ENCODE measurements around the gene DIAPH1.

DIAPH1 gene

DNA sequence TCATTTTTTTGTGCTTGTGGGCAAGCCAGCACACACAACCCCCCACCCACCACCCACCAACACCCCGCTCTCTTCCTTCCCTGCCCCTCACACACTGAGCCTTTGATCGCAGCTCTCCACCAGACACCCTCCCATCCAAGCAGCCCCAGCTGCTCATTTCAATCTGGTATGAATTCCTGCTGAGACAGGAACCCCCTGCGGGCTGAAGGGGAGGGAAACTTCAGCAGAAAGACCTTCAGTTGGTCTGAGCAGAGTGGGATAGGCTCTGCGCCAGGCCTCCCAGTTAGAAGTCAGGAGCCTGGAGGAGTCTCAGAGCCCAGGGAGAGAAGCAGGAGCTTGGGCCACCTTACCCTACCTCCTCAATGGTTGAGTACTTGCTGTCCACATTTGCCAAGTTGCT, 122.8 kb downstream of the DIAPH1 start:
- no peak overlapping the region for H2AFZ ChIP-seq (ENCODE audit: low read length)

DNA sequence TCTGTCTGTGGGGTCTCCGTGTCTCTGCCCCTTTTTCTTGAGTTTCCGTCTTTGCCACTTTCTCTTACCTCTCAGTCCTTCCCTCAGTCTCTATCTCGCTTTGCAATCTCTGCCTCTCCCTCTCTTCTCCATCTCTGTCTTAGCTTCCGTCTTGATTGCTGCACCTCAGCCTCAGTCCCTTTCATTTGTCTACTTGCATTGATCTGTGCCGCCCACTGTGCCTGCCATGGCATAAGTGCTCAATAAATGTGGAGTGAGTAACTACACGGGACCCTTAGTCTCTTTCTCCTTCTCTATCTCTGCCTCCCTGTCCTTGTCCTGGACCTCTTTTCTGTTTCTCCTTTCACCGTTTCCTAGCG, 123.4 kb downstream of the DIAPH1 start:
- no peak for TF ChIP-seq EZH2phosphoT487 (IDR thresholded peaks at IDR 0.05; ENCODE audit: borderline replicate concordance)
- TF ChIP-seq, protein P1, sequence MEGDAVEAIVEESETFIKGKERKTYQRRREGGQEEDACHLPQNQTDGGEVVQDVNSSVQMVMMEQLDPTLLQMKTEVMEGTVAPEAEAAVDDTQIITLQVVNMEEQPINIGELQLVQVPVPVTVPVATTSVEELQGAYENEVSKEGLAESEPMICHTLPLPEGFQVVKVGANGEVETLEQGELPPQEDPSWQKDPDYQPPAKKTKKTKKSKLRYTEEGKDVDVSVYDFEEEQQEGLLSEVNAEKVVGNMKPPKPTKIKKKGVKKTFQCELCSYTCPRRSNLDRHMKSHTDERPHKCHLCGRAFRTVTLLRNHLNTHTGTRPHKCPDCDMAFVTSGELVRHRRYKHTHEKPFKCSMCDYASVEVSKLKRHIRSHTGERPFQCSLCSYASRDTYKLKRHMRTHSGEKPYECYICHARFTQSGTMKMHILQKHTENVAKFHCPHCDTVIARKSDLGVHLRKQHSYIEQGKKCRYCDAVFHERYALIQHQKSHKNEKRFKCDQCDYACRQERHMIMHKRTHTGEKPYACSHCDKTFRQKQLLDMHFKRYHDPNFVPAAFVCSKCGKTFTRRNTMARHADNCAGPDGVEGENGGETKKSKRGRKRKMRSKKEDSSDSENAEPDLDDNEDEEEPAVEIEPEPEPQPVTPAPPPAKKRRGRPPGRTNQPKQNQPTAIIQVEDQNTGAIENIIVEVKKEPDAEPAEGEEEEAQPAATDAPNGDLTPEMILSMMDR (conservative IDR thresholded peaks at IDR 0.05; ENCODE audit: low read length), result no peak
- Histone ChIP-seq H4K20me1 (ENCODE audit: insufficient read depth, low read length, poor library complexity, severe bottlenecking) (no peaks in the 10 kb centered on the region), H3K36me3 (ENCODE audit: insufficient read depth, low read length) (no peaks in the 10 kb centered on the region), H3K4me3 (ENCODE audit: low read length, poor library complexity, severe bottlenecking) (no peak overlapping the region), H3K4me2 (ENCODE audit: low read depth, low read length, poor library complexity, severe bottlenecking) (no peak overlapping the region), H3K9me2 (replicated peaks; ENCODE audit: low read depth, low read length) (no peaks in the 10 kb centered on the region), H3K9me3 (ENCODE audit: insufficient read depth, low read depth, low read length) (no peaks in the 10 kb centered on the region), H3K27me3 (ENCODE audit: insufficient read depth, low read length, poor library complexity, severe bottlenecking) (no peaks in the 10 kb centered on the region), H3K79me2 (ENCODE audit: insufficient read depth, low read length) (no peaks in the 10 kb centered on the region), H3F3A (ENCODE audit: low read depth) (no peaks in the 10 kb centered on the region), H3K4me1 (ENCODE audit: insufficient read depth, low read length, poor library complexity, severe bottlenecking) (no peaks in the 10 kb centered on the region), H3K9ac (ENCODE audit: low read depth, low read length, poor library complexity, severe bottlenecking) (no peak overlapping the region), H2AFZ (ENCODE audit: low read length) (no peak overlapping the region)

More for the DNA sequence above, 122.8 kb downstream of the DIAPH1 start:
- Histone ChIP-seq H3K9ac (ENCODE audit: low read depth, low read length, poor library complexity, severe bottlenecking) (no peak overlapping the region), H3F3A (ENCODE audit: low read depth) (no peaks in the 10 kb centered on the region), H3K9me2 (replicated peaks; ENCODE audit: low read depth, low read length) (no peaks in the 10 kb centered on the region), H4K20me1 (ENCODE audit: insufficient read depth, low read length, poor library complexity, severe bottlenecking) (no peaks in the 10 kb centered on the region), H3K27me3 (ENCODE audit: insufficient read depth, low read length, poor library complexity, severe bottlenecking) (no peaks in the 10 kb centered on the region), H3K4me1 (ENCODE audit: insufficient read depth, low read length, poor library complexity, severe bottlenecking) (no peaks in the 10 kb centered on the region), H3K4me2 (ENCODE audit: low read depth, low read length, poor library complexity, severe bottlenecking) (no peak overlapping the region), H3K4me3 (ENCODE audit: low read length, poor library complexity, severe bottlenecking) (no peak overlapping the region), H3K36me3 (ENCODE audit: insufficient read depth, low read length) (no peaks in the 10 kb centered on the region), H3K9me3 (ENCODE audit: insufficient read depth, low read depth, low read length) (no peaks in the 10 kb centered on the region), H3K79me2 (ENCODE audit: insufficient read depth, low read length) (no peaks in the 10 kb centered on the region)
- TF ChIP-seq, protein P1 (conservative IDR thresholded peaks at IDR 0.05; ENCODE audit: low read length), result no peak
- no peak for TF ChIP-seq EZH2phosphoT487 (IDR thresholded peaks at IDR 0.05; ENCODE audit: borderline replicate concordance)

DNA sequence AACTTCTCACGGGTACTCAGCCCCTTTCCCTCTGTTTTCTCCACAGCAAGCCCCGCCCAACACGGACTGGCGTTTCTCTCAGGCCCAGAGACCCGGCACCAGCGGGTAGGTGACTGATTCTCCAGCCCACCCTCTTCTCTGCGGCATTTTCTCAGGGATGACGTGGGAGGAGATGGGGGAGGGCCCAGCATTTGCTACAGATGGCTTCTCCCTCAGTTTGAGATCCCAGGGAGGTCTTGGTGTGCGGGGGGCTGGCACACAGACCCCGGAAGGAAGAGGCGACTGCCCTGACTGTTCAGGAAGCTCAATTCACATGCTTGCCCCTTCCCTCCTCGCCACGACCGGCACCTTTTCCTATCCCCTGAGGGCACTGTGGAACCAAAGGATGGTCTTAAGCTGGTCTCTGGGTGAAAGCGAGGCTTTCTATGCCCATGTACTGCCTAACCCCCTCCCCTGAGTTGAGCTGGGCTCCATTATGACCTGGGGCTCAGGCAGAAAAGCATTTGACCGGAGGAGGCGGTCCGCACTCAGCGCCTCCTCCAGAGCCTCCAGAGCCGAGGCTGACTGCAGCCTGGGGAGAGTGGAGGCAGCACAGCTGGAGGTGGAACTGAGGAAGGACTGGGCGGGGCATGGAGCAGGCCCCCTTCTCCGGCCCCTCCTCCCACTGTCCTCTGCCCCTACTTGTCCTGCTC, 123.9 kb downstream of the DIAPH1 start:
- Histone ChIP-seq H3K9ac (ENCODE audit: low read depth, low read length, poor library complexity, severe bottlenecking) (no peak overlapping the region), H3K4me3 (ENCODE audit: low read length, poor library complexity, severe bottlenecking) (no peak overlapping the region), H2AFZ (ENCODE audit: low read length) (no peak overlapping the region; the same call in 1 of the 2 replicates)

More for the DNA sequence above, 123.9 kb downstream of the DIAPH1 start:
- Histone ChIP-seq H3K9me2 (replicated peaks; ENCODE audit: low read depth, low read length) (no peaks in the 10 kb centered on the region), H3K36me3 (ENCODE audit: insufficient read depth, low read length) (no peaks in the 10 kb centered on the region), H4K20me1 (ENCODE audit: insufficient read depth, low read length, poor library complexity, severe bottlenecking) (no peaks in the 10 kb centered on the region), H3K9me3 (ENCODE audit: insufficient read depth, low read depth, low read length) (no peaks in the 10 kb centered on the region), H3K79me2 (ENCODE audit: insufficient read depth, low read length) (no peaks in the 10 kb centered on the region), H3K27me3 (ENCODE audit: insufficient read depth, low read length, poor library complexity, severe bottlenecking) (no peaks in the 10 kb centered on the region), H3K4me1 (ENCODE audit: insufficient read depth, low read length, poor library complexity, severe bottlenecking) (no peaks in the 10 kb centered on the region), H3F3A (ENCODE audit: low read depth) (no peaks in the 10 kb centered on the region), H3K4me2 (ENCODE audit: low read depth, low read length, poor library complexity, severe bottlenecking) (no peak overlapping the region)
- TF ChIP-seq, protein P1 (conservative IDR thresholded peaks at IDR 0.05; ENCODE audit: low read length), result no peak
- TF ChIP-seq EZH2phosphoT487 (IDR thresholded peaks at IDR 0.05; ENCODE audit: borderline replicate concordance), result no peak
